Upper lobe of left lung (tissue), 6 donors: ENCODE results near the gene RPS10. TPM values are rescaled to one million over a fixed set of nuclear protein-coding genes. Genes with fewer than 3 reads are reported as not detected.

Experiments
- ATAC-seq, 2 donors: fragments of 200-7000 bp; cut with Tn5 transposase; one replicate each; pipeline ENCODE4 v1.9.1; 2022; ENCODE audit warnings: mild to moderate bottlenecking in 2 of 2, moderate library complexity in 2 of 2; ENCODE audit not compliant: low FRiP score in 2 of 2
- DNase-seq, 2 donors: peaks; one replicate each; pipeline ENCODE4 v3.0.0-alpha.2; 2019 to 2020
- H3K27ac ChIP-seq, 4 donors: fragments of 200-600 bp; sonication (generic); one replicate each; pipeline ENCODE4 v1.5.1; 2016 to 2019
- H3K27me3 ChIP-seq, 4 donors: fragments of 200-600 bp; sonication (generic); one replicate each; pipeline ENCODE4 v1.5.1; 2017 to 2019
- H3K36me3 ChIP-seq, 4 donors: fragments of 200-600 bp; sonication (generic); one replicate each; pipeline ENCODE4 v1.5.1; 2016 to 2019
- H3K4me1 ChIP-seq, 4 donors: fragments of 200-600 bp; sonication (generic); one replicate each; pipeline ENCODE4 v1.5.1; 2018 to 2019
- H3K4me3 ChIP-seq, 4 donors: fragments of 200-600 bp; sonication (generic); one replicate each; pipeline ENCODE4 v1.5.1; 2017 to 2019; ENCODE audit warnings: mild to moderate bottlenecking in 2 of 4, moderate library complexity in 1 of 4
- H3K9me3 ChIP-seq, 4 donors: fragments of 200-600 bp; sonication (generic); one replicate each; pipeline ENCODE4 v1.5.1; 2018 to 2019
- EP300 ChIP-seq, 4 donors: sonication (generic); formaldehyde crosslinking; IDR thresholded peaks; one replicate each; pipeline ENCODE4 v1.5.1; 2017; ENCODE audit warnings: antibody characterized with exemption in 4 of 4, control low read depth in 2 of 4
- POLR2A ChIP-seq, 4 donors: fragments of 450-650 bp; IDR thresholded peaks; one replicate each; pipeline ENCODE4 v1.5.1; 2016 to 2017; ENCODE audit warnings: antibody characterized with exemption in 4 of 4, mild to moderate bottlenecking in 2 of 4
- POLR2AphosphoS5 ChIP-seq, 2 donors: sonication (generic); formaldehyde crosslinking; IDR thresholded peaks; one replicate each; pipeline ENCODE4 v1.5.1; 2017; ENCODE audit warnings: antibody characterized with exemption in 2 of 2
- WGBS, 2 donors: methylation state at CpG; one replicate each; pipeline ENCODE4 v1.1.5; 2017 to 2018; 5-methylcytosine and 5-hydroxymethylcytosine counted together
- total RNA-seq, 6 donors: library from RNA; depleted of rRNA in 4 of 6; stranded (reverse); fragments of >200 nt in 4 of 6; gene quantifications; one replicate each; pipeline versions ENCODE4 v1.1.0 to v1.2.1, GENCODE V29; 2016 to 2021
- TF ChIP-seq, protein P1 (sequence below), 6 experiments: fragments of 450-650 bp in 4 of 6; fragments of 200-600 bp in 2 of 6; sonication (generic) in 2 of 6; IDR thresholded peaks; one replicate each; pipeline ENCODE4 v1.5.1; 2016 to 2019; ENCODE audit warnings: antibody characterized with exemption in 6 of 6
- donor health status: DM: no; HTN: no; CAD: no; lungs with moderate emphysema.
- donor health status: DM: no; HTN: yes; CAD: no; lungs with severe emphysema.

Gene RPS10
- total RNA-seq, 6 donors from 2014 or later: 383 to 1,975 (median 1,074) TPM

DNA sequence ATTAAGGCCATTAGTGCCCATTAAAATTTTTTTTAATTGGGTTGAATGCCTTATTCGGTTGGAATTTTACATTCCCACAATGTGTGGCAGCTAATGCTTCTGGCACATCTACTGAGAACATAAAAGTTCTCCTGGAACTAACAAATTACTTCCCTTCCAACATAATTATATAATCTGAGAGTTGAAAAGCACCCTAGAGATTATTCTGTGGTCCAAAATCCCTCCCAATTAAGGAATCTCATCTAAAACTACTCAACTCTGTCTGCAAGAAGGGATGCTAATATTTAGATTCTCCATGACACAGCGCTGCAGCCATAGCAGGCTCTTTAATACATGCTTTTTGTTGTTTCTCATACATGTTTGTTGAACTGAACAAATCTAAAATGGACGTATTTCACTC, 37.4 kb downstream of the RPS10 start:
- Histone ChIP-seq H3K9me3 (no peaks in the 10 kb centered on the region), H3K4me3 (no peak overlapping the region), H3K36me3 (no peaks in the 10 kb centered on the region), H3K27ac (no peak overlapping the region), H3K4me1 (peaks cover 28 to 45% (median 38%) of the 10 kb centered on the region in 4 donors), H3K27me3 (no peaks in the 10 kb centered on the region)
- WGBS, 2 donors: 73 to 81% methylated on average over 3 of the region's 3 CpGs
- TF ChIP-seq EP300 (IDR thresholded peaks at IDR 0.05) (no peak), POLR2A (IDR thresholded peaks at IDR 0.05) (no peak), POLR2AphosphoS5 (IDR thresholded peaks at IDR 0.05) (no peak)
- TF ChIP-seq, protein P1, sequence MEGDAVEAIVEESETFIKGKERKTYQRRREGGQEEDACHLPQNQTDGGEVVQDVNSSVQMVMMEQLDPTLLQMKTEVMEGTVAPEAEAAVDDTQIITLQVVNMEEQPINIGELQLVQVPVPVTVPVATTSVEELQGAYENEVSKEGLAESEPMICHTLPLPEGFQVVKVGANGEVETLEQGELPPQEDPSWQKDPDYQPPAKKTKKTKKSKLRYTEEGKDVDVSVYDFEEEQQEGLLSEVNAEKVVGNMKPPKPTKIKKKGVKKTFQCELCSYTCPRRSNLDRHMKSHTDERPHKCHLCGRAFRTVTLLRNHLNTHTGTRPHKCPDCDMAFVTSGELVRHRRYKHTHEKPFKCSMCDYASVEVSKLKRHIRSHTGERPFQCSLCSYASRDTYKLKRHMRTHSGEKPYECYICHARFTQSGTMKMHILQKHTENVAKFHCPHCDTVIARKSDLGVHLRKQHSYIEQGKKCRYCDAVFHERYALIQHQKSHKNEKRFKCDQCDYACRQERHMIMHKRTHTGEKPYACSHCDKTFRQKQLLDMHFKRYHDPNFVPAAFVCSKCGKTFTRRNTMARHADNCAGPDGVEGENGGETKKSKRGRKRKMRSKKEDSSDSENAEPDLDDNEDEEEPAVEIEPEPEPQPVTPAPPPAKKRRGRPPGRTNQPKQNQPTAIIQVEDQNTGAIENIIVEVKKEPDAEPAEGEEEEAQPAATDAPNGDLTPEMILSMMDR (IDR thresholded peaks at IDR 0.05): no peak
- no peak for ATAC-seq
- no peak for DNase-seq

DNA sequence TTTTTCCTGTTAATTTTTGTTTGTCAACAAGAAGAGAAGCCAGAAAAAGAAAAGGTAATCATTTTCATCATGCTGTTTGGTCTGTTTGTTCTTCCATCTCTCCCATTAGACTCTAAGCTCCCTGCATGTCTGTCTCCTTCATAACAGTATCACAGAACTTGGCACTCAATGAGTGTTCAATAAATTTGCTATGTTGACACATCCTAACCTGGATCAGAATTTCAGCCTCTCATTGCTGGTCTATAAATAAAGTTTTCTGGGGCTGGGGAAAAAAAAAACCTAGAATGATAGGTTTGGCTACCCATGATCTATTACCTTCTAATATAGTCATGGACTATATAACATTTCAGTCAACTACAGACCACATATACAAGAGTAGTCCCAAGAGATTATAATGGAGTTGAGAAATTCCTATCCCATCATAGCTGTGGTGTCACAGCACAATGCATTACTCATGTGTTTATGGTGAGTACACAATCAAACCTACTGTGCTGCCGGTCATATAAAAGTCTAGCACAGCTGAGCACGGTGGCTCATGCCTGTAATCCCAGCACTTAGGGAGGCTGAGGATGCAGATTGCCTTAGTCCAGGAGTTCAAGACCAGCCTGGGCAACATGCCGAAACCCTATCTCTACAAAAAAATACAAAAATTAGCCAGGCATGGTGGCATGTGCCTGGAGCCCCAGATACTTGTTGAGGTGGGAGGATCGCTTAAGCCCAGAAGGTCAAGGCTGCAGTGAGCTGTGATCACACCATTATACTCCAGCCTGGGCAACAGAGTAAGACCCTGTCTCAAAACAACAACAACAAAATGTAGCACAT, 39.3 kb downstream of the RPS10 start:
- Histone ChIP-seq H3K36me3 (no peaks in the 10 kb centered on the region), H3K27ac (no peak overlapping the region), H3K27me3 (no peaks in the 10 kb centered on the region), H3K4me1 (peaks cover 27 to 44% (median 38%) of the 10 kb centered on the region in 4 donors), H3K9me3 (no peaks in the 10 kb centered on the region), H3K4me3 (no peak overlapping the region)
- no peak for TF ChIP-seq POLR2AphosphoS5 (IDR thresholded peaks at IDR 0.05)
- no peak for TF ChIP-seq EP300 (IDR thresholded peaks at IDR 0.05)
- TF ChIP-seq POLR2A (IDR thresholded peaks at IDR 0.05): no peak
- TF ChIP-seq, protein P1 (IDR thresholded peaks at IDR 0.05): no peak
- 84 to 87% methylated on average over 4 of the region's 4 CpGs for WGBS, 2 donors
- ATAC-seq (no peak), DNase-seq (no peak)

DNA sequence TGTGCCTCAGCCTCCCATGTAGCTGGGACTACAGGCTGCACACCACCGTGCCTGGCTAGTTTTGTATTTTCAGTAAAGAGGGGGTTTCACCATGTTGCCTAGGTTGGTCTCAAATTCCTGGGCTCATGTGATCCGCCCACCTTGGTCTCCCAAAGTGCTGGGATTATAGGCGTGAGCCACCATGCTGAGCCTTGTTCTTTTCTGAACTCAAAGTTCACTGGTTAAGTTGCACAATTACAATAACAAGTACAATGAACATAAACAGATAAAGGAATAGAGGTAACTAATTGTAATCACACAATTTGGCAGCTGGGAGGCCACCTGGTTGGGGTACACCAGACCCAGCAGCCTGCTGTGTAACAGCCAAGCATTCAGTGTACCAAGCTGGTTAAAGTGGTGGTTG, 40.1 kb downstream of the RPS10 start:
- no peak for DNase-seq
- peaks cover 22 to 39% (median 31%) of the 10 kb centered on the region in 4 donors for H3K4me1 ChIP-seq
- 87 to 96% methylated on average over 3 of the region's 3 CpGs for WGBS, 2 donors

DNA sequence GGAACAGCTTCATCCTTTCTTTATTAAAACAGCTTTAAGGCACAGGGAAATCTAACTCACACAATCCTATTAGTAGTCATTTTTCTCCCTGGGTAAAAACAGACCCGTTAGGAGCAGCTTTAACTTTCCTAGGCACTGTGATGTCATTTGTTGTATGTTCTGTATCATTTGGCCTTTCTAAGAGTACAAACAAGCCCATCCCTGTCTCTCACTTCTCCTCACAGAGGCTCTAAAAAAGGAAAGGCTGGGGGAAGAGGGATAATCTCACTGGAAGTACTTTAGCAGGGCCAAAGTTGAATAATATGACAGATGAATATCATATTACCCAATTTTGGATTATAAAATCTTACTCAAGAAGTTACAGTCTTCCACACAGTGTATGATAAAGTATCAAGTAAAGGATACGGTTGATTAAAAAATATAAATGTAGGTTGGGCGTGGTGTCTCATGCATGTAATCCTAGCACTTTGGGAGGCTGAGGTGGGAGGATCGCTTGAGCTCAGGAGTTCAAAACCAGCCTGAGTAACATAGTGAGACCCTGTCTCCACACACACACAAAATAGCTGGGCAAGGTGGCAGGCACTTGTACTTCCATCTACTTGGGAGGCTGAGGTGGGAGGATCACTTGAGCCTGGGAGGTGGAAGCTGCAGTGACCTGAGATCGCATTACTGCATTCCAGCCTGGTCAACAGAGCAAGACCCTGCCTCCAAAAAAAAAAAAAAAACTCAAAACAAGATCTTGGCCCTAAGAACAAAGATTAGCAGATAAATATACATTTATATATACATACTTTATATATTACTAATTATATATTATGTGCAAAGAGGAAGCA, 41.3 kb downstream of the RPS10 start:
- DNase-seq (no peak), ATAC-seq (peak in 1 of 2 donors; percentile 60)
- Histone ChIP-seq H3K27me3 (no peaks in the 10 kb centered on the region), H3K36me3 (no peaks in the 10 kb centered on the region), H3K4me1 (peaks cover 19 to 35% (median 20%) of the 10 kb centered on the region in 4 donors), H3K4me3 (no peak overlapping the region), H3K9me3 (no peaks in the 10 kb centered on the region), H3K27ac (peak overlapping the region; percentile 8 to 52 (median 40))
- TF ChIP-seq POLR2A (IDR thresholded peaks at IDR 0.05) (no peak), EP300 (IDR thresholded peaks at IDR 0.05) (no peak), POLR2AphosphoS5 (IDR thresholded peaks at IDR 0.05) (no peak)
- TF ChIP-seq, protein P1 (IDR thresholded peaks at IDR 0.05): no peak
- 82 to 89% methylated on average over 5 of the region's 5 CpGs for WGBS, 2 donors

More for the DNA sequence above, 40.1 kb downstream of the RPS10 start:
- H3K27me3 ChIP-seq: no peaks in the 10 kb centered on the region
- H3K27ac ChIP-seq: no peak overlapping the region
- H3K4me3 ChIP-seq: no peak overlapping the region
- no peak for TF ChIP-seq POLR2A (IDR thresholded peaks at IDR 0.05)
- ATAC-seq: no peak
- no peaks in the 10 kb centered on the region for H3K9me3 ChIP-seq
- no peaks in the 10 kb centered on the region for H3K36me3 ChIP-seq

DNA sequence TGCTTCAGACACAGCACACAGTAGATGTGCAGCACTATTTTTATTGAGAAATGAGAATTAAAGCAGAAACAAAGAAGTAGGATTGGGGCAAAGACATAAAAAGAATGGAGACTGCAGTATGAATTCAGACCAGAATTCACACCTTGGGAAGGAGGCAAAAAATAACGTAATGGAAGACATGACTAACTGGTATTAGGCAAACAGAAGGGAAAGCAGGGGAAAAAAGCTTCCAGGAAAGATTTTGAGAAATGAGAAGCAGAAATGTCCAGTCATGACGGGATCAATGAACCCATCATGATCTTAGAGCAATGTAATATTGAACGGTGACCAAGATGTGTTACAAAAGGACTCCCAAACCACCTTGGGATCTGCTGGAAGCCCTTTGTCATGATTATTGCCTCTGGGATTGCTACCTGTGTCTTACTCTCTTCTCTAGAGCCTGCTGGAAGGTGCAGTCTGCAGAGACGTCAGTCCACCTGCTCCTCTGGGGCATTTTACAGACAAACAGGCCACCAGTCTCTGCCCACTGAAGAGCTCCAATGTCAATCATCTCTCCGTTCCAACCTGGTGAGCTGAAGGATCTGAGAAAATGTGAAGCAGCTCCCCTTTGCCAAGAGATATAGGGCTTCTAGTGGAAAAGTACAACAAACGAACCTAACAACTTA, 42.1 kb downstream of the RPS10 start:
- Histone ChIP-seq H3K36me3 (no peaks in the 10 kb centered on the region), H3K4me1 (peaks cover 19 to 35% (median 20%) of the 10 kb centered on the region in 4 donors), H3K9me3 (no peaks in the 10 kb centered on the region), H3K27ac (peak overlapping the region; percentile 8 to 52 (median 40)), H3K27me3 (no peaks in the 10 kb centered on the region), H3K4me3 (no peak overlapping the region)
- TF ChIP-seq, protein P1 (IDR thresholded peaks at IDR 0.05): no peak
- TF ChIP-seq POLR2AphosphoS5 (IDR thresholded peaks at IDR 0.05) (no peak), POLR2A (IDR thresholded peaks at IDR 0.05) (no peak), EP300 (IDR thresholded peaks at IDR 0.05) (no peak)
- peak in 1 of 2 donors; percentile 13 for ATAC-seq
- no peak for DNase-seq
- 70 to 73% methylated on average over 6 of the region's 6 CpGs for WGBS, 2 donors
